Liver (tissue), 3 donors: ENCODE data around the gene RIC8B.

Experiments
- CTCF ChIP-seq: fragments of 150-350 bp; IDR thresholded peaks from 2 replicates; pipeline ENCODE4 v1.5.1; 2017; ENCODE audit warnings: improper control_type of control experiment, low read depth, low read length; ENCODE audit not compliant: missing input control
- EGR1 ChIP-seq, 2 donors: IDR thresholded peaks; 2 replicates each; pipeline ENCODE4 v1.6.1; 2016 to 2018; ENCODE audit warnings: antibody characterized with exemption in 2 of 2, low read depth in 2 of 2
- FOXA1 ChIP-seq: IDR thresholded peaks from 2 replicates; pipeline ENCODE4 v1.6.1; 2016; ENCODE audit warnings: antibody characterized with exemption
- GABPA ChIP-seq, 2 donors: IDR thresholded peaks in 1 of 2; conservative IDR thresholded peaks in 1 of 2; 2 replicates each; pipeline ENCODE4 v1.6.1; 2016; ENCODE audit warnings: antibody characterized with exemption in 2 of 2, mild to moderate bottlenecking in 1 of 2, moderate library complexity in 1 of 2
- HNF4G ChIP-seq: IDR thresholded peaks from 2 replicates; pipeline ENCODE4 v1.6.1; 2016; ENCODE audit warnings: antibody characterized with exemption
- JUND ChIP-seq, 2 donors: IDR thresholded peaks; 2 replicates each; pipeline ENCODE4 v1.6.1; 2016; ENCODE audit warnings: antibody characterized with exemption in 2 of 2
- MAX ChIP-seq: IDR thresholded peaks from 2 replicates; pipeline ENCODE4 v1.6.1; 2016; ENCODE audit warnings: antibody characterized with exemption
- RAD21 ChIP-seq, 2 donors: IDR thresholded peaks; 2 replicates each; pipeline ENCODE4 v1.6.1; 2016; ENCODE audit warnings: antibody characterized with exemption in 2 of 2, mild to moderate bottlenecking in 2 of 2
- REST ChIP-seq: IDR thresholded peaks from 2 replicates; pipeline ENCODE4 v1.6.1; 2016; ENCODE audit warnings: antibody characterized with exemption, mild to moderate bottlenecking
- SP1 ChIP-seq: IDR thresholded peaks from 2 replicates; pipeline ENCODE4 v1.6.1; 2018; ENCODE audit warnings: antibody characterized with exemption, mild to moderate bottlenecking
- TAF1 ChIP-seq: conservative IDR thresholded peaks from 2 replicates; pipeline ENCODE4 v1.6.1; 2016; ENCODE audit warnings: antibody characterized with exemption, mild to moderate bottlenecking
- YY1 ChIP-seq: IDR thresholded peaks from 2 replicates; pipeline ENCODE4 v1.6.1; 2016; ENCODE audit warnings: antibody characterized with exemption, mild to moderate bottlenecking
- ZBTB33 ChIP-seq: IDR thresholded peaks from 2 replicates; pipeline ENCODE4 v1.6.1; 2016; ENCODE audit warnings: antibody characterized with exemption
- donor health status: healthy.
- donor health status: healthy.

GRCh38 chr12:106903241-106903945 is 128.9 kb downstream of the RIC8B start:
- TF ChIP-seq GABPA (IDR thresholded peaks at IDR 0.05 in 1 of 2, conservative IDR thresholded peaks at IDR 0.05 in 1 of 2), result no peak
- TF ChIP-seq CTCF, result no peak
- TF ChIP-seq TAF1, result no peak
- no peak for TF ChIP-seq JUND (IDR thresholded peaks at IDR 0.05)
- TF ChIP-seq HNF4G, result no peak
- TF ChIP-seq YY1, result no peak
- TF ChIP-seq FOXA1, result no peak
- no peak for TF ChIP-seq SP1
- TF ChIP-seq MAX, result no peak
- no peak for TF ChIP-seq REST
- no peak for TF ChIP-seq EGR1 (IDR thresholded peaks at IDR 0.05; ENCODE audit: low read depth in 2 of 2)
- TF ChIP-seq RAD21 (IDR thresholded peaks at IDR 0.05), result no peak
- TF ChIP-seq ZBTB33, result no peak
